GM18951 (cell line): ENCODE results near the gene ABTB1.

Source experiments
- POLR2A ChIP-seq: IDR thresholded peaks from 4 replicates; pipeline ENCODE4 v1.6.1; 2011; ENCODE audit warnings: mild to moderate bottlenecking; ENCODE audit not compliant: insufficient read length, insufficient read depth; ENCODE audit errors: extremely low read depth
- in situ Hi-C: fragments of 300-500 bp; cut with MboI; formaldehyde crosslinking; loops from one replicate; pipeline ENCODE4 v1.12.0; 2022; ENCODE audit warnings: low sequenced_read_pairs, mixed read lengths, inconsistent platforms; ENCODE audit not compliant: unreplicated experiment

ABTB1 gene

DNA sequence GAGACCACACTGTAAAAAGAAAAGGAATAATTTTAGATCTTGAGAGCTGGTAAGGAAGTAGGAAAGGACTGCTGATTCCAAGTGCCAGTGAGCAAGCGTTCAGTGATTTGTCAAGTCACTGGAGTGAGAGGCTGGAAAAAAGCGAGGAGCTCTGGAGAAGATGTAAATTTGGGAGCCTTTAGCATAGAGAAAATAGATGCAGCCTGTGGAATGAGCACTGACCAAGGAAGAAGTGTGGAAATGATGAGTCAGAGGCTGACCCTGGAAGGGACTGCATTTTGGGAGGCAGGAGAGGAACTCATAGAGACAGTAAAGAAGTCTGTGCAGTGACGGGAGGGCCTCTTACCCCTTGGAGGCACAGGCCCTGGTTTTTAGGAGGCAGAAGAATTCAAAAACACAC lies 17.1 kb upstream of the ABTB1 start:
- in situ Hi-C loops: loop anchor here (10.0 kb wide), 1 partner anchor 309 kb away; no protein-coding TSS in a partner anchor
- TF ChIP-seq POLR2A: no peak

- TF ChIP-seq POLR2A: no peak
- in situ Hi-C loops: loop anchor here (10.0 kb wide), 1 partner anchor 308 kb away; no protein-coding TSS in a partner anchor
These were observed 15.8 kb upstream of the ABTB1 start for GRCh38 chr3:127656906-127657305.

GRCh38 chr3:127658234-127658633 lies 14.5 kb upstream of the ABTB1 start:
- in situ Hi-C loops: loop anchor here (10.0 kb wide), 1 partner anchor 307 kb away; no protein-coding TSS in a partner anchor
- no peak for TF ChIP-seq POLR2A

- TF ChIP-seq POLR2A: no peak
- in situ Hi-C loops: no loop called here
These were observed 12.0 kb upstream of the ABTB1 start for GRCh38 chr3:127660621-127661251.

- in situ Hi-C loops: no loop called here
- TF ChIP-seq POLR2A: no peak
These were observed 11.2 kb upstream of the ABTB1 start for GRCh38 chr3:127661600-127661999.

- in situ Hi-C loops: no loop called here
- no peak for TF ChIP-seq POLR2A
These were observed 10.7 kb upstream of the ABTB1 start for GRCh38 chr3:127662001-127662469.

DNA sequence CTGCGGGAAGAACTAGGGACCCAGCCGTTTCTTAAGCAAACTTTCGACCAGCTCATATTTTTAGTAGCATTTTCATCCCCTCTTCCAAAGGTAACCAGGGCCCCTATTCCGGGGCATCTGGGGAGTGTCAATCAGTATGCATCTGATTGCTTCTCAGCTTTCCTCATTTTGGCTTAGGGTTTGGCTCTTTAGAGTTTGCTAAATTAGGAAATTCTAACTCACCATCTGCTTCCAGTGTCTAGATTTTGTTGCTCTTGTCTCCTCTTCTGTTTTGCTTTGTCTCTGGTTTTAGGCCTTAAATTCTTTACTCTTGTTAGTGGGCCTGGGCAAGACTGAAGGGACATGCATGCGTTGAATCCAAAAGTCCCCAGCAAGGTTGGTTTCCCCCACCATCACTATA lies 9.6 kb upstream of the ABTB1 start:
- in situ Hi-C loops: no loop called here

GRCh38 chr3:127665165-127665564 lies 7.6 kb upstream of the ABTB1 start:
- in situ Hi-C loops: no loop called here
- no peak for TF ChIP-seq POLR2A

More for the DNA sequence above, 9.6 kb upstream of the ABTB1 start:
- TF ChIP-seq POLR2A: no peak

- TF ChIP-seq POLR2A: no peak
These were observed 7.2 kb upstream of the ABTB1 start for GRCh38 chr3:127665586-127665985.

GRCh38 chr3:127666676-127667075 lies 6.1 kb upstream of the ABTB1 start:
- TF ChIP-seq POLR2A: no peak
- in situ Hi-C loops: no loop called here

More at GRCh38 chr3:127665586-127665985, 7.2 kb upstream of the ABTB1 start:
- in situ Hi-C loops: no loop called here

DNA sequence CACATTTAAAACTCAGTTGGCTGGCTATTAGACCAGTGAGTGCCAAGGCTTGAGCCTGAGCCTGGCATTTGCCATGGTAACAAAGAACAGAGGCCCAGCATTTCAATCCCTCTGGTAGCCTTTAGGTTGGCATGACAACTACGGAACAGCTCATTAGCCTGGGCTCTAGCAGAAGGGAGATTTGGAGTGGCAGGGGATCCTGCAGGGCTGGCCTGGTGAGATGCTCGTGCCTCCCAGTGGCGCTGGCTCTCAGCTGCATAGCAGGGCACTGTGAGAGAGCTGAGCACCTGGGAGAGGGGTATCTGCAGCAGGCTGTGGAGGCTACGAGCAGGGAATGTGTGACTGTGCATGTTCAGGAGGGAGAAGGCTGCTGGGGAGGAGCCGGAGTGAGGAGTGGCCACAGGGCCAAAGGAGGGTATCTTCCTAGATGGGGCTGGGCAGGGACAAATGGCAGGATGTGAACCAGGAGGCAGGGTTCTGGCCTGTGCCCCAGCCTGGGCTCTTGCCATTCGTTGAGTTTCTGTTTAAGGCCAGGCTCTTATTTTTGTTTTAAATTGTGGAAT lies 5.6 kb upstream of the ABTB1 start:
- in situ Hi-C loops: no loop called here
- TF ChIP-seq POLR2A: no peak

- in situ Hi-C loops: no loop called here
- no peak for TF ChIP-seq POLR2A
These were observed 3.8 kb upstream of the ABTB1 start for GRCh38 chr3:127668906-127669305.

DNA sequence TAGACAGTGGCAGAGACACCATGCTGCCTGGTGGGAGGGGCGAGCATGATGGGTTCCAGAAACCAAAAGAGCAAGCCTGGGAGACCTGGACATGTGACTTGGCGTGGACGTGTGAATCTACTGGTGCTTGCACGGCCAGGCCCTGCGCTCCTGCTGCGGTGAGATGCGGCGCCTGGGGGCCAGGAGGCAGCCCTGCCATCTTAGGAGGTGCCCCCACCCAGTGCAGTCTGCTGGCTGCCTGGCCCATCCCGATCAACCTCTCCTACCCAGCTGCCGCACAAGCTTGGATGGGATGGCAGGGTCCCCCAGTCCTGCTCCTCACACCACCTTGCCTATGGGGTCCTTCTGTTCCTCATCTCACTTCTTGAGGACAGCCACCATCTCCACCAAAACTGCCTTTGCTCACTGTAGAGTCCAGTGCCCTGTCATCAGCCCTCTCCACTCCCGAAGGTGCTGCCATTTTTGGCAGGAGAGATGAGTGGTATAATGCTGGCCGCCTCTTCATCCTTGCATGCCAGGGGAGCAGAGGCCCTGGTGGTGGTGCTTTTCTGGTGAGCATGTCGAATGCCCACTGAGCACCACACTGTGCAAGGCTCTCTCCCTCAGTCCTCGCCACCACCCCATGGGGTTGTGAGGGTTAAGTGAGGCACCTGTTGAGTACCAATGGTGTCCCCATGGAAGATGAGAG lies 3.1 kb upstream of the ABTB1 start:
- TF ChIP-seq POLR2A: no peak
- in situ Hi-C loops: no loop called here

DNA sequence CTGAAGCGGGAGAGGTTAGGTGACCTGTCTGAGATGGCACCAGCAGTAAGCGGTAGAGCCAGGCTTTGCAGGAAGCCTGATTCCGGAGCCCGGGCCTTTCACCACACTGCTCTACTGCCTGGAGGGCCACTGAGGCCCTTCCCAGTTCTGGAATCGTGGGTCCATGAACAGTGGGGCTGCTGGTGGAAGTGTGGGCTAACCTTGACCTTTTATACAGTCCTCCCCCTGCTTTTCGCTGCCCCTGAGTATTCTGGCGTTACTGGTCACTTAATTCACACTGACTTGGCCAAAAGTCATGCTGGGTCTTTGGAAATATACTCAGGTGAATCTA lies 2.6 kb upstream of the ABTB1 start:
- in situ Hi-C loops: no loop called here
- no peak for TF ChIP-seq POLR2A
